Type B pancreatic cell (in vitro differentiated cells): ENCODE measurements around the gene SCFD2. TPM values are rescaled to one million over a fixed set of nuclear protein-coding genes. Genes with fewer than 3 reads are reported as not detected.
"Not testable (repeated sequence)": the region's sequence is repeated elsewhere in the genome, so short reads cannot be mapped to it uniquely, and the experiment has no call there.

ENCODE experiments used
- DNase-seq: peaks from one replicate; pipeline ENCODE4 v3.0.0; 2021; ENCODE audit warnings: mixed read lengths; ENCODE audit not compliant: unreplicated experiment; ENCODE audit errors: extremely low spot score
- H3K27ac Mint-ChIP-seq: 2 replicates; pipeline ENCODE4 v1.8.0; 2021; ENCODE audit warnings: mild to moderate bottlenecking, mixed read lengths
- H3K27me3 Mint-ChIP-seq: 2 replicates; pipeline ENCODE4 v1.8.0; 2021; ENCODE audit warnings: mixed read lengths
- H3K36me3 Mint-ChIP-seq: 2 replicates; pipeline ENCODE4 v1.8.0; 2021; ENCODE audit warnings: mixed read lengths
- H3K4me1 Mint-ChIP-seq: one replicate; pipeline ENCODE4 v1.8.0; 2021; ENCODE audit warnings: mixed read lengths; ENCODE audit not compliant: unreplicated experiment
- H3K4me3 Mint-ChIP-seq: 2 replicates; pipeline ENCODE4 v1.8.0; 2021; ENCODE audit warnings: mild to moderate bottlenecking, mixed read lengths
- H3K9me3 Mint-ChIP-seq: 2 replicates; pipeline ENCODE4 v1.8.0; 2021; ENCODE audit warnings: mixed read lengths
- CTCF ChIP-seq: fragments of 200-600 bp; sonication (generic); conservative IDR thresholded peaks from 2 replicates; pipeline ENCODE4 v1.5.0; 2021; ENCODE audit warnings: antibody characterized with exemption, mild to moderate bottlenecking
- total RNA-seq: library from RNA; stranded (reverse); gene quantifications from 2 replicates; pipeline ENCODE4 v1.2.1, GENCODE V29; 2021; ENCODE audit warnings: low replicate concordance

SCFD2 gene
- total RNA-seq, 1 donor from 2014 or later: 11.2 TPM

GRCh38 chr4:53191997-53192396 is 173.9 kb downstream of the SCFD2 start:
- TF ChIP-seq CTCF: no peak
- Mint-ChIP-seq H3K36me3 (no peaks in the 10 kb centered on the region), H3K4me3 (no peak overlapping the region), H3K9me3 (no peaks in the 10 kb centered on the region), H3K4me1 (peaks cover 36% of the 10 kb centered on the region), H3K27ac (no peak overlapping the region), H3K27me3 (no peaks in the 10 kb centered on the region)
- DNase-seq: no peak

GRCh38 chr4:53189011-53189410 is 176.8 kb downstream of the SCFD2 start:
- DNase-seq: no peak
- Mint-ChIP-seq H3K27me3 (no peaks in the 10 kb centered on the region), H3K36me3 (no peaks in the 10 kb centered on the region), H3K4me1 (peaks cover 25% of the 10 kb centered on the region), H3K4me3 (no peak overlapping the region), H3K9me3 (no peaks in the 10 kb centered on the region), H3K27ac (no peak overlapping the region)
- no peak for TF ChIP-seq CTCF

- TF ChIP-seq CTCF: no peak
- peaks cover 25% of the 10 kb centered on the region for H3K4me1 Mint-ChIP-seq
- no peaks in the 10 kb centered on the region for H3K27me3 Mint-ChIP-seq
- H3K36me3 Mint-ChIP-seq: no peaks in the 10 kb centered on the region
- no peak overlapping the region for H3K27ac Mint-ChIP-seq
- H3K4me3 Mint-ChIP-seq: no peak overlapping the region
- DNase-seq: no peak
- H3K9me3 Mint-ChIP-seq: no peaks in the 10 kb centered on the region
Measured at GRCh38 chr4:53186714-53187358, 179.0 kb downstream of the SCFD2 start.

- Mint-ChIP-seq H3K4me1 (peaks cover 25% of the 10 kb centered on the region), H3K36me3 (no peaks in the 10 kb centered on the region), H3K27ac (no peak overlapping the region), H3K9me3 (no peaks in the 10 kb centered on the region), H3K27me3 (no peaks in the 10 kb centered on the region), H3K4me3 (no peak overlapping the region)
- TF ChIP-seq CTCF: no peak
- no peak for DNase-seq
Measured at GRCh38 chr4:53185869-53186585, 179.8 kb downstream of the SCFD2 start.

- Mint-ChIP-seq H3K4me3 (no peak overlapping the region), H3K27ac (no peak overlapping the region), H3K36me3 (peaks cover 4% of the 10 kb centered on the region), H3K9me3 (peaks cover 1% of the 10 kb centered on the region), H3K4me1 (peaks cover 23% of the 10 kb centered on the region), H3K27me3 (no peaks in the 10 kb centered on the region)
- no peak for TF ChIP-seq CTCF
- no peak for DNase-seq
Measured at GRCh38 chr4:53183754-53184153, 182.1 kb downstream of the SCFD2 start.

GRCh38 chr4:53177751-53178150 is 188.1 kb downstream of the SCFD2 start:
- not testable (repeated sequence) for H3K27ac Mint-ChIP-seq, H3K4me1 Mint-ChIP-seq, H3K4me3 Mint-ChIP-seq, DNase-seq, H3K9me3 Mint-ChIP-seq, H3K27me3 Mint-ChIP-seq
- peaks cover 13% of the 10 kb centered on the region for H3K36me3 Mint-ChIP-seq
